Measurements from ENCODE around the gene FOXL2.
"Not testable (repeated sequence)": the region's sequence is repeated elsewhere in the genome, so short reads cannot be mapped to it uniquely, and the experiment has no call there.

FOXL2 gene

DNA sequence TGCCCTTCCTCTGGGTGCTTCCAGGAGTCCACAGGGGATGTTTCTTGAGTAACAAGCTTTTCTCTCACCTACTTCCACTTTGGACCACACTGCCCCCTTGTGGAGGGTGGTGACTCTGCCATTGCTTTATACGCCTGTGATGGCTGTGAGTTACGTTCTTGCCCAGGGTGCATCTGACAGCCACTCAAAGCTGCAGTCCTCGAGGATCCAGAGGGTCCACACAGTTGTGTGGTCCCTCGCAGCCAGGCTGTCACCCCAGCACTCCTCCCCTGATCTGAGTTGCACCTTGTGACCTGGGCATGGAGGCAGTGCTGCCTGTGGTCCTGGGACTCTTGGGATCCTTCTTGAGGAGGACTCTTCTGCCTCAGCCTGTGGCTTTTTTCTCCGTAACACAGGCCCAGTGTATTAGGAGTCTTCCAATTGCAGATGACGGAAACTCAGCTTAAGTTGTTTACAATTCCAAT, 23.4 kb downstream of the FOXL2 start:
- DNase-seq: peak; percentile 72

DNA sequence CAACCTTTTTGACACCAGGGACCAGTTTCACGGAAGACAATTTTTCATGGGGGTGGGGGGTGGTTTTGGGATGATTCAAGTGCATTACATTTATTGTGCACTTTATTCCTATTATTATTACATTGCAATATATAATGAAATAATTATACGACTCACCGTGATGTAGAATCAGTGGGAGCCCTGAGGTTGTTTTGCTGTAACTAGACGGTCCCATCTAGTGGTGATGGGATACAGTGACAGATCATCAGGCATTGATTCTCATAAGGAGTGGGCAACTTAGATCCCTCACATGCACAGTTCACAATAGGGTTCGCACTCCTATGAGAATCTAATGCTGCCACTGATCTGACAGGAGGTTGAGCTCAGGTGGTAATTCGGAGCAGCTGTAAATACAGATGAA, 24.5 kb downstream of the FOXL2 start:
- DNase-seq: not testable (repeated sequence)

DNA sequence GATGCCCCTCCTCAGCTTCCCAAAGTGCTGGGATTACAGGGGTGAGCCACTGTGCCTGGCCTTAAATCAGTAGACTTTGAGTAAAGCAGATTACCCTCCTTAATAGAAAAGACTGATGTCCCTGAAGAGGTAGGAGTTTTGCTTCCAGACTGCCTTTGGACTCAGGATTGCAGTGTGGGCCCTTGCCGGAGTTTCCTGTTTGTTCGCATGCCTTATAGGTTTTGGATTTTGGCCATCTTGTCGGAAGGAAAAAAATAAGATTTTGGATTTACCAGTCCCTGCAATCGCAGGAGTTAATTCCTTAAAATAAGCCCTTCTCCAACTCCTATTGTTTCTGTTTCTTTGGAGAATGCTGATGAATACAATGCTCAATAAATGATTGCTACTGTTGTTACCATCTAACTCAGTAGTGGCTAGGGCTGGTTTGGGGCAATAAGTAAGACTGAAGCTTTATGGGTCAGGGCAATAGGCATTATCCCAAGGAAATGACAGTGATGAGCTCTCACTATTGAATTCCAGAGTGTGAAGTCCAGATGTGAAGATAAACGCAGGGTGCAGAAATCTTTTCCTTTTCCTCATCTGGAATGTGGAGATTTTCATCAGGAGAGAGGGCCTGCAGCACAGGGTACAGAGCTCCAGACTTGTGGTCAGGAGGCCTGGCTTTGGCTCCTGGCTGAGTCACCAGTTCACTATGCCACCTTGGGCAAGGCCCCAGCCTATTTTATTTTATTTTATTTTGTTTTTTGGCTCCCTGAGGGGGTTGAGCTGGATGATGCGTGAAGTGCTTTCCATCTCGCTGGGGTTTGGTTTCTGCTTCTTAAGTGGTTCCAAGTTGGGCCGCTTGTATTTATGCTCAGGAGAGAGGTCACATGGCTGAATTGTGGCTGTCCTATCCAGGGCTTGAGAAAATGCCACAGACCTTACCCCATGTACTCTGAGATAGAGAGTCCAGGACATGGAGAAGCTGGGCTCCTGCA, 25.3 kb downstream of the FOXL2 start:
- DNase-seq: no peak

GRCh38 chr3:138919325-138919724, 27.6 kb downstream of the FOXL2 start:
- DNase-seq: no peak

- no peak for DNase-seq
Observed at GRCh38 chr3:138916824-138917223, 30.1 kb downstream of the FOXL2 start.

DNA sequence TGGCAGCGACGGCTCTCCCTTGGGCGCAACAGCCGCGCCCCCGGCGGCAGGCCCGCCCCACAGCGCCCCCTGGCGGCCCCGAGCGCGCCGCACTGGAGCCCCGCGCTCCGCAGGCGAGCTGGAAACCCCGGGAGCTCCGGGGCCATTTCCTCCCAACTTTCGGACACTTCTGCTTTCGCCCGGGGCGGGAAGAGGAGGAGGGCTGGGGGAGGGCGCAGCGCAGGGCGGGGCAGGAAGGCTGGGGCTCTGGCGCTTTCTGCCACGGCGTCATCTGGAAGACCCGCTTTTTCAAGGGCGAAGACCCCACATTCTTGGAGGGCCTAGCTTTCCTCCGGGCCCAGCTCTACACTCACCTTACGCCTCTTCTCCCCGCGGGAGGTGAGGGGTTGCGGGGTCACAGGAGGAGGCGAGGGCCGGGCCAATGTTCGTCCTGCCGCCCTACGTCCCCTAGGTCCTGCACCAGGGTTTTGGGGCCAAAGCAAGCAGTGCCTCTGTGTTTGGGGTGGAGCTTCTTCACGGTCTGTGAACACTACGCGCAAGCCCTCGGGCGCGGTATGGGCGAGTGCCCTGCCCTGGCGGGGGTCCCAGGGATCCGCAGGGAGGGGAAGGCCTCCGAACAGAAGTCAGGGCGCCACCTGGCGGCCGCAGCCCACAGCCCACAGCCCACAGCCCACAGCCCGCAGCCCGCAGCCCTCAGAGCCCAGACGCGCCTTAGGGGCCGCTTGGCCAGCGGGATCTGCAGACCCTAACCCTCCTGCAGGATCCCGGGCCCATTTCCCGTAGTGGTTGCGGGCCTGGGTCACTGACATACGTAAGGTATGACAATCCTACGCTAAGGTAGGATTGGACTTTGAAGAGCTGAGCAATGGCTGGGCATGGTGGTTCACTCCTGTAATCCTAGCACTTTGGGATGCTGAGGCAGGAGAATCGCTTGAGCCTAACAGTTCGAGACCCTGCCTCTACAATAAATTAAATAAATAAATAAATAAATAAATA, 31.1 kb downstream of the FOXL2 start:
- peak; percentile 81 for DNase-seq

DNA sequence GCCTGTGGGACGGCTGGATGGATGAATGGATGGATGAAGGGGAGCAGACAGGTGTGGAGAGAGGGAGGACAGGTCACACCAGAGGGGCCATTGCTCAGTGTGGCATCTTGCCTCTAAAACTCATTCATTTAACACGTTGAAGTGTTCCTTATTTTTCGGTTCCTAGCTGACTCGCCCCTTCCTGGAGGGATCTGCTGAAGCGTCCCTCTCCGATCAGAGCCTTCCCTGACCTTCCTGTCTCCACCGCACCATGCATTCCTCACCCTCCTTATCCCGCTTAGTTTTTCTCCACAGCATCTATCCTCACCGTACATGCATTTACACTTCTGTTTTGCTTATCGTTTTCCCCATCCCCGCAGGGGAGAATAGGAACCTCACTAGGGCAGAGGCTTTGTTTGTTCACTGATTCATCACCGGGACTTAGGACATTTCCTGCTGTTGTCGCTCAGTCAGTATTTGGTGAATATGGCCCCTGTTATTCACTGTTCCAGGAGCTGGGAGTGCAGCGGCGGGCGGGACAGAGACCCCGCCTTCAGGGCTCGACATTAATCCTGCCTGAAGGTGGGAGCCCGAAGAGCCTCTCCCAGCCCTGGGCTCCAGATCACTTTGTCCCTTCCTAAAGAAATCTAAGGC, 32.0 kb downstream of the FOXL2 start:
- peak; percentile 23 for DNase-seq

DNA sequence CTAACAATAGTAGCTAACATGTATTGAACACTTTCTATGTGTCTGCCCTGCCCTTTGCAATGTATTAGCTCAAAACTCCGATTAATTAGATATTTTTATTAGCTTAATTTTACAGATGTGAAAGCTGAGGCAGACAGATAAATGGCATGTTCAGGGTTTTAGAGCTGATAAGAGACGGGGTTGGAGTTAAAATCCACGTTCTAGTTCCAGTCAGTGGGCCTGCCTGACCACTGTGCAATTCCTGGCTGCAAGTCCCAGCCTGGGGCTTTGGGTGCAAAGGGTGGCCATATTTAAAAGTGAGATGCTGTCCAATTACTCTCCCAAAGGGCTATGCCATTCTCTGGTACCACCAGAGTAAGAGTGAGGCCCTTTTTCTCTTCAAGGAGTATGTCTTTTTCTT, 33.2 kb downstream of the FOXL2 start:
- no peak for DNase-seq

- no peak for DNase-seq
Observed at GRCh38 chr3:138912237-138912636, 34.7 kb downstream of the FOXL2 start.

DNA sequence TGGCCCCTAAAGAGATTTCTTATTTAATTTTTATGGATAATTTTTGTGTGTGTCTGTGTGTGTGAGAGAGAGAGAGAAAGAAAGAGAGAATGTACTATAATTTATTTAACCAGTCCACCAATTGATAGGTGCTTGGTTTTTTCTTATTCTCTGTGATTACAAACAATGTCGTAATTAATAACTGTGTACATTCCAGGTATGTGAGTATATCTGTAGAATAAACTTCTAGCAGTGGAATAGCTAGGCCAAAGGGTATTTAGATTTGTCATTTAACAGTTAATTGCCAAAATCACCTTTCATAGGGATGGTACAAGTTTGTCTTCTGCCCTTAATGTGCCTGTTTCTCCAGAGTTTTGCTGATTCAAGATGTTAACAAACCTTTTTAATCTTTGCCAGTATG, 35.3 kb downstream of the FOXL2 start:
- no peak for DNase-seq

DNA sequence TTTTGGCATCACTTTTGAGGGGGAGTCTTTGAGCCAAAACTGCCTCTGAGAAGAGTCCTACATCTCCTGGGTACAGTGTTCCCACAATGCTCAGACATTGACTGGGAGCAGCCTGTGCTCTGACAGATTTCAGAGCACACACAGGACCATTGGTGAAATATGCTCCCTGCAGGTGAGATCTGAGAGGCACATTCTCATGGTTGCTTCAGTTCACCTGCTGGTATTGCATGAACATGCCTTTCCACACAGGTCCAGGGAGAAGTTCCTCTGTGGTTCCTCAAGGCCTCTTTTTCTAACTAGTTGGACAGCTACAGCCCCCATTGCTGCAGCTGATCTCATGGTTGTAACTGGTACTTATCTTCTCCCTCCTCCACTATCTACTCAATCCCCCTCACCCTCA, 37.0 kb downstream of the FOXL2 start:
- no peak for DNase-seq

- no peak for DNase-seq
Observed at GRCh38 chr3:138908846-138909245, 38.1 kb downstream of the FOXL2 start.

DNA sequence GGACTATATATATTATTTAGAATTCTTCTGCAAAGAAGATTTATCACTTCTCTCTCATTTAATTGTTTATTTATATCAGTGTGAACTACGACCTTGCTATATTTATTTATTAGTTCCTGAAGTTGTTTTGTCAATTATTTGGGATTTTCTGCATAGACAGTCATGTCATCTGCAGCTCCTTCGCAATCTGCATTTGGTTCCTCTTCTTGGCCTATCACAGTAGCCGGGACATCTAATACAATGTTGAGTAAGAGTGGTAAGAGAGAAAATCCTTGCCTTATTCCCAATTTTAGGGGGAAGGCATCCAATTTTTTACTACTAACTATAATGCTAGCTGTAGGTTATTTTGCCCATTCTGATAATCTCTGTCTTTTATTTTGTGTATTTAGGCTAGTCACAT, 39.4 kb downstream of the FOXL2 start:
- no peak for DNase-seq

DNA sequence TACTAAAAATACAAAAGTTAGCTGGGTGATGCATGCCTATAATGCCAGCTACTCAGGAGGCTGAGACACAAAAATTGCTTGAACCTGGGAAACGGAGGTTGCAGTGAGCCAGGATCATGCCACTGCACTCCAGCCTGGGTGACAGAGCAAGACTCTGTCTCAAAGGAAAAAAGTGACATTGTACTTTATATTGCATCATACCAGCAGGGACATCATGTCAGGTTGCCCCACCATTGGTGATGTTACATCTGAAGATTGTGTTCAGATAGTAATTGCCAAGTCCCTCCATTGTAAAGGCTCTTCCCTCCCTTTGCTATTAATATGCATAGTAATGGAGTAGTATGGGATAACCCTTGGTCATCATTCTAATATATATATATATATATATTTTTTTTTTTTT, 44.8 kb downstream of the FOXL2 start:
- no peak for DNase-seq

DNA sequence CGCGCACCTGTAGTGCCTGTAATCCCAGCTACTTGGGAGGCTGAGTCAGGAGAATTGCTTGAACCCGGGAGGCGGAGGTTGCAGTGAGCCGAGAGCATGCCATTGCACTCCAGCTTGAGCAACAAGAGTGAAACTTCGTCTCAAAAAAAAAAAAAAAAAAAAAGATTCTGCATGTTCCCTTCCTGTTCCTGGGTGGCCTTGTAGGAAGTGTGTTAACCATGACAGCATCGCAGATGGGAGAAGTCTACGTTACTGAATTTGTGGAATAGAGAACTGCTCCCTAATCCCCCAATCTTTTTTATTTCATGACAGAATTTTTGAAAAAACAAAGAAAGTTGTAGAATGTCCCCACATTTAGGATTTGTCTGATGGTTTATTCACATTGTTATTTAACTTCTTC, 45.4 kb downstream of the FOXL2 start:
- DNase-seq: no peak

- no peak for DNase-seq
Observed at GRCh38 chr3:138899351-138899991, 47.5 kb downstream of the FOXL2 start.

- no peak for DNase-seq
Observed at GRCh38 chr3:138898708-138899107, 48.2 kb downstream of the FOXL2 start.

DNA sequence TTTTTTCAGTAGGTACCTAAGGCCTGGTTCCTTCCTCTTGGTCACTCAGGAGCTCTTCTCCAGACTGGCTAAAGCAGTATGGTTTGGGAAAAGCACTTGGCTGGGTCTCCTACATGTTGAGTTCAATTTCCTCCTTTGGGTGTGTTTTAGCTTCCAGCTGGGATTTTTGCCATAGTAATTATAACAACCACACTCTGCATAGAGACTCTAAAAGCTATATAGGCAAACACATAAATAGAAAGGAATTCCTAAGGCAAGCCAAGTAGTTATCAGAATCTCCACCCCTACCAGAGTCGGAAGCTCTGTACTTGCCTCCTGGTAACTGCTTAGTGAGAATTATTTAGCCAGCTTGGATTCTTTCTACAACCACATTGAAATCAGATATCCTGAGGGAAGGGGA, 48.6 kb downstream of the FOXL2 start:
- no peak for DNase-seq

Data from CD4-positive, alpha-beta T cell treated with Interleukin-15 for 1 hour (primary cell).